Measurements from ENCODE around the gene PLS3. TPM values are rescaled to one million over a fixed set of nuclear protein-coding genes. Genes with fewer than 3 reads are reported as not detected.

PLS3 gene, protein sequence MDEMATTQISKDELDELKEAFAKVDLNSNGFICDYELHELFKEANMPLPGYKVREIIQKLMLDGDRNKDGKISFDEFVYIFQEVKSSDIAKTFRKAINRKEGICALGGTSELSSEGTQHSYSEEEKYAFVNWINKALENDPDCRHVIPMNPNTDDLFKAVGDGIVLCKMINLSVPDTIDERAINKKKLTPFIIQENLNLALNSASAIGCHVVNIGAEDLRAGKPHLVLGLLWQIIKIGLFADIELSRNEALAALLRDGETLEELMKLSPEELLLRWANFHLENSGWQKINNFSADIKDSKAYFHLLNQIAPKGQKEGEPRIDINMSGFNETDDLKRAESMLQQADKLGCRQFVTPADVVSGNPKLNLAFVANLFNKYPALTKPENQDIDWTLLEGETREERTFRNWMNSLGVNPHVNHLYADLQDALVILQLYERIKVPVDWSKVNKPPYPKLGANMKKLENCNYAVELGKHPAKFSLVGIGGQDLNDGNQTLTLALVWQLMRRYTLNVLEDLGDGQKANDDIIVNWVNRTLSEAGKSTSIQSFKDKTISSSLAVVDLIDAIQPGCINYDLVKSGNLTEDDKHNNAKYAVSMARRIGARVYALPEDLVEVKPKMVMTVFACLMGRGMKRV
- 197 and 481 TPM in 2 replicates for total RNA-seq (ENCODE audit: low replicate concordance)
- long read RNA-seq, transcript PLS3-209 (16 exons, 3,037 nt): minor isoform, 1,252 of 4,449 reads
- long read RNA-seq, transcript PLS3-202 (16 exons, 3,280 nt): major isoform, 2,731 of 4,449 reads
- long read RNA-seq, partial matches to known transcripts: 235 of 4,449 reads
- long read RNA-seq, other reads (novel, unspliced or antisense): 229 of 4,449 reads

DNA sequence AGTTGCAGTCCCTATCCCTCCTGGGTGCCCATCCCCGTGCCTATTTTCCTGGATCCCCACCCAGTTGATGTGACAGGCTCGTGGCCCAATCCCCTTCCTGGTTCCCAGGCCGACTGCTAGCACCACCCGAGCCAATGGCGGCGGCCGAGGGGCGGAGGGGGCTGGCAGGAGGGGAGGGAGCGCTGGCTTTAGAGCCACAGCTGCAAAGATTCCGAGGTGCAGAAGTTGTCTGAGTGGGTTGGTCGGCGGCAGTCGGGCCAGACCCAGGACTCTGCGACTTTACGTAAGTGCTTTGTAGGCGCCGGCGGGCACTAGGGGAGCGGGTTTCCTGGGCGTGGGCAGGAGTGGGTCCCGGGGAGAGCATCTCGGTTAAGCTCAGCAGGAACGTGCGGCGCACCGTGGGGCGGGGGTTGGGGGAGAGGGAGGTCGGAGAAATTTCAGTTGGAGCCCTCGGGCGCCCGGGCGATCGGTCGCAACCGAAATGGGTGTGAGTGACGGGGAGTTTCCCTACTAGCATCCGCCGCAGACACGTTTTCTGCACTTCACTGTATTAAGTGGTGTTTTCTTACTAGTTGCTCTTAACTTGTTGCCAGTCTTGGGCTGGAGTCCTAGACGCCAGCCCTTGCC, at the start of gene PLS3:
PLS3 (plus strand) TSS at position 197 of the 627 bp plus-strand sequence. CDS start 49,077 bp downstream, outside the sequence.
- DNase-seq (ENCODE audit: extremely low spot score, unreplicated experiment): peak; percentile 88
- Mint-ChIP-seq H3K27me3 (no peaks in the 10 kb centered on the region), H3K27ac (peak within 1 kb of the TSS; percentile 99), H3K4me1 (ENCODE audit: unreplicated experiment) (peaks cover 45% of the 10 kb centered on the region), H3K4me3 (peak within 1 kb of the TSS; percentile 99), H3K9me3 (no peaks in the 10 kb centered on the region), H3K36me3 (peaks cover 16% of the 10 kb centered on the region)
- TF ChIP-seq, protein P1, sequence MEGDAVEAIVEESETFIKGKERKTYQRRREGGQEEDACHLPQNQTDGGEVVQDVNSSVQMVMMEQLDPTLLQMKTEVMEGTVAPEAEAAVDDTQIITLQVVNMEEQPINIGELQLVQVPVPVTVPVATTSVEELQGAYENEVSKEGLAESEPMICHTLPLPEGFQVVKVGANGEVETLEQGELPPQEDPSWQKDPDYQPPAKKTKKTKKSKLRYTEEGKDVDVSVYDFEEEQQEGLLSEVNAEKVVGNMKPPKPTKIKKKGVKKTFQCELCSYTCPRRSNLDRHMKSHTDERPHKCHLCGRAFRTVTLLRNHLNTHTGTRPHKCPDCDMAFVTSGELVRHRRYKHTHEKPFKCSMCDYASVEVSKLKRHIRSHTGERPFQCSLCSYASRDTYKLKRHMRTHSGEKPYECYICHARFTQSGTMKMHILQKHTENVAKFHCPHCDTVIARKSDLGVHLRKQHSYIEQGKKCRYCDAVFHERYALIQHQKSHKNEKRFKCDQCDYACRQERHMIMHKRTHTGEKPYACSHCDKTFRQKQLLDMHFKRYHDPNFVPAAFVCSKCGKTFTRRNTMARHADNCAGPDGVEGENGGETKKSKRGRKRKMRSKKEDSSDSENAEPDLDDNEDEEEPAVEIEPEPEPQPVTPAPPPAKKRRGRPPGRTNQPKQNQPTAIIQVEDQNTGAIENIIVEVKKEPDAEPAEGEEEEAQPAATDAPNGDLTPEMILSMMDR (conservative IDR thresholded peaks at IDR 0.05): no peak

DNA sequence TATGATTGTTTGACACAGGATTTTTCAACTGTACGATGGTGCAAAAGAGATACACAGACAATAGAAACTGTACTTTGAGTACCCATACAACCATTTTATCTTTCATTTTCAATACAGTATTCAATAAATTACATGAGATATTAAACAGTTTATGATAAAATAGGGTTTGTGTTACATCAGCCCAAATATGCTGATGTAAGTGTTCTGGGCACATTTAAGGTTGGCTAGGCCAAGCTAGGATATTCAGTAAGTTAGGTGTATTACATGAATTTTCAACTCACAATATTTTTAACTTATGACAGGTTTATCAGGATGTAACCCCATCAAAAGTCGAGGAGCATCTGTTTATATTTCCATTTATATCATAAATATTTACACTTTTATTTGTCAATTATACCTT, 42.9 kb upstream of the PLS3 start:
- no peak for DNase-seq (ENCODE audit: extremely low spot score, unreplicated experiment)
- H3K36me3 Mint-ChIP-seq: no peaks in the 10 kb centered on the region
- H3K9me3 Mint-ChIP-seq: no peaks in the 10 kb centered on the region
- peaks cover 5% of the 10 kb centered on the region for H3K4me1 Mint-ChIP-seq (ENCODE audit: unreplicated experiment)
- H3K27ac Mint-ChIP-seq: no peak overlapping the region
- no peak overlapping the region for H3K4me3 Mint-ChIP-seq
- TF ChIP-seq, protein P1 (conservative IDR thresholded peaks at IDR 0.05): no peak
- H3K27me3 Mint-ChIP-seq: no peaks in the 10 kb centered on the region

DNA sequence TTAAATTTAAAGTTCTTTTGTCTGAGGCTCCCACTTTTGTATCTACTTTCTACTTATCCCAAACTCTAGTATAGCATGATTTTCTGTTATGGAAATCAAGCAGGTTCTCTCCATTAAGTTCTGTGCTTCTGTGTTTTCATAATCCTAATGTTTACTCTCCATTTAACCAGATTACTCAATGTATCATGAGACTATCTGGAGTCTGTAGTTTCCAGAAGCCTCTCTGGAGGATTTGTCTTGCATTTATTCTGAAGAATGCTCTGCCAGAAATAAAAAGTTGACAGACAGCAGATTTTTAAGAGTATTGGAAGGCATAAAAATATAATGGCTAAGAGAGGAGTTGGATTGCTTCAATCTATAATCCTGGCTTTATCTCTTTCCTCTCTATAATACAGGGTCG, 39.2 kb upstream of the PLS3 start:
- H3K27me3 Mint-ChIP-seq: no peaks in the 10 kb centered on the region
- H3K4me3 Mint-ChIP-seq: no peak overlapping the region
- no peak overlapping the region for H3K27ac Mint-ChIP-seq
- DNase-seq (ENCODE audit: extremely low spot score, unreplicated experiment): no peak
- H3K36me3 Mint-ChIP-seq: no peaks in the 10 kb centered on the region
- no peaks in the 10 kb centered on the region for H3K9me3 Mint-ChIP-seq
- no peaks in the 10 kb centered on the region for H3K4me1 Mint-ChIP-seq (ENCODE audit: unreplicated experiment)
- TF ChIP-seq, protein P1 (conservative IDR thresholded peaks at IDR 0.05): no peak

DNA sequence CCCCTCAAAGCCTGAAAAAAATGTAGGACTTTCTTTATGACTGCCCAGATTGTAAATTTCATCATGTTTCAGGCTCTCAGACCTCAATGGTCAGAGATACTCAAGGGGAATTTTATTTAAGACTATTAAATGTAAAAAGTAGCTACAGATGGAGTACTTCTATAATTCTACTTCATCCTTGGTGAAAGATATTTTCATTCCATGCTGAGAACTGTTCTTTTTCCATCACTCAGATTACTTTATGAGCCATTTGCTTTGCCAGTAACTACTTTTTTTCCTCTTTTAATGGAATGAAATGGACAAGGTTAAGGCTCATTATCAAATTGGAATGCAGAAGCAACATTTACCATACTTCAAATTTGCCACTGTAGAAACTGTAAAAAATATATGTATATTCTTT, 38.0 kb upstream of the PLS3 start:
- no peak overlapping the region for H3K27ac Mint-ChIP-seq
- H3K36me3 Mint-ChIP-seq: no peaks in the 10 kb centered on the region
- H3K9me3 Mint-ChIP-seq: no peaks in the 10 kb centered on the region
- no peaks in the 10 kb centered on the region for H3K27me3 Mint-ChIP-seq
- no peak overlapping the region for H3K4me3 Mint-ChIP-seq
- no peak for DNase-seq (ENCODE audit: extremely low spot score, unreplicated experiment)
- H3K4me1 Mint-ChIP-seq (ENCODE audit: unreplicated experiment): no peaks in the 10 kb centered on the region
- TF ChIP-seq, protein P1 (conservative IDR thresholded peaks at IDR 0.05): no peak

DNA sequence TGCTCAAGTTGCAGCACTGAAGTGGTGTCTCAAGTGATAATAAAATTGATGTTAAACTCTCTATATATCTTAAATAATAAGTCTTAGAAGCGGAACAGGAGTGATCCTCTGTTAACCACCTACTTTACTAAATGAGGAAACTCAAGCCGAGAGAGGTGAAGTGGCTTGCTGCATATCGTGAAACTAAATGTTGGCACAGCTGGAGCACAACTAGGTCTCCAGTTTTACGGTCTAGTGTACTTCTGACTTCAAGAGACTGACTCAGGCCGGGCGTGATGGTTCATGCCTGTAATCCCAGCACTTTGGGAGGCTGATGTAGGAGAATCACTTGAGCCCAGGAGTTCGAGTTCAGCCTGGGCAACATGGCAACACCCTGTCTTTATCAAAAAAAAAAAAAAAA, 35.5 kb upstream of the PLS3 start:
- no peak overlapping the region for H3K4me3 Mint-ChIP-seq
- H3K4me1 Mint-ChIP-seq (ENCODE audit: unreplicated experiment): peaks cover 10% of the 10 kb centered on the region
- TF ChIP-seq, protein P1 (conservative IDR thresholded peaks at IDR 0.05): no peak
- no peaks in the 10 kb centered on the region for H3K27me3 Mint-ChIP-seq
- no peaks in the 10 kb centered on the region for H3K9me3 Mint-ChIP-seq
- H3K36me3 Mint-ChIP-seq: no peaks in the 10 kb centered on the region
- no peak overlapping the region for H3K27ac Mint-ChIP-seq
- DNase-seq (ENCODE audit: extremely low spot score, unreplicated experiment): no peak
